PC-3 (cell line): Measurements from ENCODE around the gene ARL4C. TPM values are rescaled to one million over a fixed set of nuclear protein-coding genes. Genes with fewer than 3 reads are reported as not detected.

Source experiments
- ATAC-seq: fragments of 200-7000 bp; cut with Tn5 transposase; 2 replicates; pipeline ENCODE4 v1.9.1; 2020; ENCODE audit warnings: mild to moderate bottlenecking, moderate library complexity
- BruUV-seq: library from RNA; stranded (reverse); fragments of 400-500 nt; replicated peaks from 2 replicates; lab custom pipeline; 2021; lab: Mats Ljungman, UMichigan
- CTCF ChIA-PET: fragments of 300-600 bp; sonication (Branson Sonifier 250); formaldehyde crosslinking; loops from one replicate; lab custom pipeline; 2022; ENCODE audit warnings: antibody characterized with exemption; lab: Charles Lee
- POLR2A ChIA-PET: fragments of 300-600 bp; sonication (Branson Sonifier 250); formaldehyde crosslinking; loops from one replicate; lab custom pipeline; 2022; ENCODE audit warnings: antibody characterized with exemption; ENCODE audit not compliant: unreplicated experiment; lab: Charles Lee
- DNase-seq: peaks from one replicate; pipeline ENCODE4 v3.0.0-alpha.2; 2015
- H2AFZ ChIP-seq: fragments of 300-600 bp; sonication (generic); 2 replicates; pipeline ENCODE4 v1.6.0; 2016; ENCODE audit warnings: antibody characterized with exemption, low read length
- H3F3A ChIP-seq: fragments of 300-600 bp; sonication (generic); one replicate; pipeline ENCODE4 v1.6.0; 2017; ENCODE audit warnings: antibody characterized with exemption, low read length, control low read depth, mild to moderate bottlenecking; ENCODE audit not compliant: unreplicated experiment
- H3K27ac ChIP-seq: fragments of 300-600 bp; sonication (generic); 2 replicates; pipeline ENCODE4 v1.5.1; 2016; ENCODE audit warnings: mild to moderate bottlenecking, low read length
- H3K27me3 ChIP-seq: fragments of 300-600 bp; sonication (generic); 2 replicates; pipeline ENCODE4 v1.6.1; 2016; ENCODE audit warnings: low read length, mixed read lengths
- H3K36me3 ChIP-seq: fragments of 300-600 bp; sonication (generic); 2 replicates; pipeline ENCODE4 v1.6.1; 2016; ENCODE audit warnings: low read depth, mixed run types, low read length, mixed read lengths
- H3K4me1 ChIP-seq: fragments of 300-600 bp; sonication (generic); 2 replicates; pipeline ENCODE4 v1.5.1; 2016; ENCODE audit warnings: low read length; ENCODE audit not compliant: insufficient read depth
- H3K4me2 ChIP-seq: fragments of 300-600 bp; sonication (generic); 2 replicates; pipeline ENCODE4 v1.6.0; 2016; ENCODE audit warnings: low read length
- H3K4me3 ChIP-seq: fragments of 300-600 bp; sonication (generic); 2 replicates; pipeline ENCODE4 v1.5.1; 2016; ENCODE audit warnings: mild to moderate bottlenecking, low read length, mixed read lengths
- H3K79me2 ChIP-seq: fragments of 300-600 bp; sonication (generic); 2 replicates; pipeline ENCODE4 v1.6.1; 2017; ENCODE audit warnings: low read length, mixed read lengths
- H3K9ac ChIP-seq: fragments of 300-600 bp; sonication (generic); 2 replicates; pipeline ENCODE4 v1.6.0; 2016; ENCODE audit warnings: mild to moderate bottlenecking, low read length
- H3K9me2 ChIP-seq: fragments of 300-600 bp; sonication (generic); replicated peaks from 2 replicates; pipeline ENCODE4 v1.6.1; 2016; ENCODE audit warnings: mixed run types, low read length, mixed read lengths
- H3K9me3 ChIP-seq: fragments of 300-600 bp; sonication (generic); 2 replicates; pipeline ENCODE4 v1.6.1; 2016; ENCODE audit warnings: low read length, mixed read lengths
- H4K20me1 ChIP-seq: fragments of 300-600 bp; sonication (generic); 2 replicates; pipeline ENCODE4 v1.6.1; 2016; ENCODE audit warnings: low read length, mixed read lengths
- CTCF ChIP-seq: fragments of 300-600 bp; sonication (generic); conservative IDR thresholded peaks from 2 replicates; pipeline ENCODE4 v1.5.1; 2017; ENCODE audit warnings: antibody characterized with exemption, low read depth, mild to moderate bottlenecking, low read length
- EZH2 ChIP-seq: fragments of 300-600 bp; sonication (generic); IDR thresholded peaks from one replicate; pipeline ENCODE4 v1.6.1; 2017; ENCODE audit warnings: antibody characterized with exemption, mild to moderate bottlenecking, low read length; ENCODE audit not compliant: unreplicated experiment
- EZH2phosphoT487 ChIP-seq: fragments of 300-600 bp; sonication (generic); IDR thresholded peaks from 2 replicates; pipeline ENCODE4 v1.6.1; 2018; ENCODE audit warnings: mild to moderate bottlenecking, antibody characterized with exemption, low read length, borderline replicate concordance
- intact Hi-C: fragments of 100-400 bp; cut with micrococcal nuclease; formaldehyde crosslinking; loops from 2 replicates; pipeline ENCODE4 v1.9.0; 2023
- total RNA-seq: library from RNA; depleted of rRNA; stranded (reverse); fragments of >200 nt; gene quantifications from 2 replicates; pipeline ENCODE4 v1.2.3, GENCODE V29; 2014

ARL4C gene
- total RNA-seq, 1 experiment from 2014 or later = 19.9 TPM

DNA sequence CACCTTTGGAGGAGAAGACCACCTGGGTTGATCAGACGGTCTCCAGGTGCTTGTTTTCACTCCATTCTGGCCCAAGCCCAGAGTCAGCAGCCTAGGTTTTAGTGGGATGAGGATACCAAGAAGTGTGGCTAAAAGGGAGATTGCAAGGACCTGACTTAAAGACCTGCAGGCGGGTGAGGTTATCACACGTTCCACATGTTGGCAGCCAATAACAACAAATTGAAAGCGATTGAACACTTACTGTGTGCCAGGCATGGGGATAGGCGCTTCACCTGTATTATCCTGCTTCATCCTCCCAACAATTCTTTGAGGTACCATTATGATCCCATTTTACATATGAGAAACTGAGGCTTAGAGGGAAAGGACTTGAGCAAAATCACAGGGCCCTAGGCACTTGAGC is 5.0 kb downstream of the ARL4C start:
- no peaks in the 10 kb centered on the region for H3K9me2 ChIP-seq
- ChIA-PET POLR2A (no interaction called here), CTCF (no interaction called here)
- no peak overlapping the region for H2AFZ ChIP-seq
- no TSS peak for BruUV-seq
- peaks cover 39% of the 10 kb centered on the region for H4K20me1 ChIP-seq
- H3K79me2 ChIP-seq = peaks cover 57% of the 10 kb centered on the region
- H3K4me2 ChIP-seq = no peak overlapping the region
- no peak overlapping the region for H3K9ac ChIP-seq
- TF ChIP-seq CTCF = no peak
- no peaks in the 10 kb centered on the region for H3K9me3 ChIP-seq
- ATAC-seq = no peak
- H3K27ac ChIP-seq = no peak overlapping the region
- intact Hi-C loops = loop anchor here (5.0 kb wide), 1 partner anchor 70 kb away; no protein-coding TSS in a partner anchor
- no peaks in the 10 kb centered on the region for H3K36me3 ChIP-seq
- no peak overlapping the region for H3K4me3 ChIP-seq
- H3F3A ChIP-seq = no peaks in the 10 kb centered on the region
- no peak for DNase-seq
- no peaks in the 10 kb centered on the region for H3K27me3 ChIP-seq
- peaks cover 14% of the 10 kb centered on the region for H3K4me1 ChIP-seq

GRCh38 chr2:234491281-234491680 is 5.6 kb downstream of the ARL4C start:
- POLR2A ChIA-PET = no interaction called here
- no peak overlapping the region for H3K27ac ChIP-seq
- TF ChIP-seq EZH2 = no peak
- no peaks in the 10 kb centered on the region for H3K36me3 ChIP-seq
- ATAC-seq (no peak), DNase-seq (no peak)
- H3K27me3 ChIP-seq = no peaks in the 10 kb centered on the region
- no peaks in the 10 kb centered on the region for H3K9me2 ChIP-seq
- no peak overlapping the region for H3K4me3 ChIP-seq
- BruUV-seq = no TSS peak
- intact Hi-C loops = loop anchor here (5.0 kb wide), 1 partner anchor 69 kb away; no protein-coding TSS in a partner anchor
- H3F3A ChIP-seq = no peaks in the 10 kb centered on the region
- no peak overlapping the region for H2AFZ ChIP-seq
- peaks cover 14% of the 10 kb centered on the region for H3K4me1 ChIP-seq
- no peak overlapping the region for H3K9ac ChIP-seq
- no peak overlapping the region for H3K4me2 ChIP-seq
- peaks cover 55% of the 10 kb centered on the region for H3K79me2 ChIP-seq
- no peaks in the 10 kb centered on the region for H3K9me3 ChIP-seq
- H4K20me1 ChIP-seq = peaks cover 38% of the 10 kb centered on the region
- CTCF ChIA-PET = no interaction called here

- H2AFZ ChIP-seq = no peak overlapping the region
- CTCF ChIA-PET = no interaction called here
- no peak overlapping the region for H3K27ac ChIP-seq
- H3K4me3 ChIP-seq = no peak overlapping the region
- H3K36me3 ChIP-seq = no peaks in the 10 kb centered on the region
- POLR2A ChIA-PET = no interaction called here
- ATAC-seq = no peak
- no TSS peak for BruUV-seq
- no peaks in the 10 kb centered on the region for H3K27me3 ChIP-seq
- H3K4me1 ChIP-seq = peaks cover 14% of the 10 kb centered on the region
- no peaks in the 10 kb centered on the region for H3K9me2 ChIP-seq
- no peaks in the 10 kb centered on the region for H3K9me3 ChIP-seq
- no peak overlapping the region for H3K9ac ChIP-seq
- H3K79me2 ChIP-seq = peaks cover 47% of the 10 kb centered on the region
- DNase-seq = no peak
- peaks cover 30% of the 10 kb centered on the region for H4K20me1 ChIP-seq
- intact Hi-C loops = loop anchor here (5.0 kb wide), 1 partner anchor 68 kb away; no protein-coding TSS in a partner anchor
- TF ChIP-seq CTCF (no peak), EZH2 (no peak), EZH2phosphoT487 (no peak)
- H3F3A ChIP-seq = no peaks in the 10 kb centered on the region
- no peak overlapping the region for H3K4me2 ChIP-seq
These were observed 6.4 kb downstream of the ARL4C start for GRCh38 chr2:234490271-234491091.
